ENCODE data around the gene TEX53.

TEX53 gene

DNA sequence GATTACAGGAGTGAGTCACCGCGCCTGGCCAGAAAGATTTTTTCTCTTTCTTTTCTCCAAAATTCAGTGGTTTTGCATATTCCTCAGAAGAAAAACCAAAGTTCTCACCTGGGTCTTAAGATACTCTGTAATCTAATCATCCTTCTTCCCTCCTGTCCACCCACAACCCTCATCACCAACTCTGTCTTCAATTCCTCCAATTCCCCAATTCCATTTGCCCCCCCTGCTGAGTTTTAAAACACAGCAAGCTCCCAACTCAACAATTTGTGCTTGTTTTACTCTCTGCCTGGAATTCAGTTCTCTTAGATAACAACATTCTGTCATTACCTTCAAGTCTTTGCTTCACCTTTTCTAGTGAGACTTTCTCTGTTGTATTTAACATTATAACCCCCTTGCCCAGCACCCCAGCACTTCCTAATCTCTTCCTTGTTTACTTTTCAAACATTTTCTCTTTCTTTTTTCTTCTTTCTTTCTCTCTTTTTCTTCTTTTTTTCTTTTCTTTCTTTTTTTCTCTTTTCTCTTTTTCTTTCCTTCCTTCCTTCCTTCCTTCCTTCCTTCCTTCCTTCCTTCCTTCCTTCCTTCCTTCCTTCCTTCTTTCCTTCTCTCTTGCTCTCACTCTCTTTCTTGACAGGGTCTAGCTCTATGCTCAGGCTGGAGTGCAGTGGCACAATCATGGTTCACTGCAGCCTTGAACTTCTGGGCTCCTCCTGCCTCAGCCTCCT is 16.6 kb upstream of the TEX53 start (continued):
- TF ChIP-seq, protein P1, sequence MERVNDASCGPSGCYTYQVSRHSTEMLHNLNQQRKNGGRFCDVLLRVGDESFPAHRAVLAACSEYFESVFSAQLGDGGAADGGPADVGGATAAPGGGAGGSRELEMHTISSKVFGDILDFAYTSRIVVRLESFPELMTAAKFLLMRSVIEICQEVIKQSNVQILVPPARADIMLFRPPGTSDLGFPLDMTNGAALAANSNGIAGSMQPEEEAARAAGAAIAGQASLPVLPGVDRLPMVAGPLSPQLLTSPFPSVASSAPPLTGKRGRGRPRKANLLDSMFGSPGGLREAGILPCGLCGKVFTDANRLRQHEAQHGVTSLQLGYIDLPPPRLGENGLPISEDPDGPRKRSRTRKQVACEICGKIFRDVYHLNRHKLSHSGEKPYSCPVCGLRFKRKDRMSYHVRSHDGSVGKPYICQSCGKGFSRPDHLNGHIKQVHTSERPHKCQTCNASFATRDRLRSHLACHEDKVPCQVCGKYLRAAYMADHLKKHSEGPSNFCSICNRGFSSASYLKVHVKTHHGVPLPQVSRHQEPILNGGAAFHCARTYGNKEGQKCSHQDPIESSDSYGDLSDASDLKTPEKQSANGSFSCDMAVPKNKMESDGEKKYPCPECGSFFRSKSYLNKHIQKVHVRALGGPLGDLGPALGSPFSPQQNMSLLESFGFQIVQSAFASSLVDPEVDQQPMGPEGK (CRISPR knock-in tag; IDR thresholded peaks at IDR 0.05; ENCODE audit: borderline replicate concordance), result no peak
- TF ChIP-seq ZNF565 (CRISPR knock-in tag; conservative IDR thresholded peaks at IDR 0.05; ENCODE audit: low read depth) (no peak), RARB (CRISPR knock-in tag; IDR thresholded peaks at IDR 0.05) (no peak), BACH2 (CRISPR knock-in tag; IDR thresholded peaks at IDR 0.05; ENCODE audit: borderline replicate concordance) (no peak), OSR1 (CRISPR knock-in tag; IDR thresholded peaks at IDR 0.05) (no peak), ZFP30 (CRISPR knock-in tag; IDR thresholded peaks at IDR 0.05) (no peak), ESRRG (CRISPR knock-in tag; IDR thresholded peaks at IDR 0.05) (no peak), ISL1 (CRISPR knock-in tag; IDR thresholded peaks at IDR 0.05) (no peak)
- TF ChIP-seq, protein P2, sequence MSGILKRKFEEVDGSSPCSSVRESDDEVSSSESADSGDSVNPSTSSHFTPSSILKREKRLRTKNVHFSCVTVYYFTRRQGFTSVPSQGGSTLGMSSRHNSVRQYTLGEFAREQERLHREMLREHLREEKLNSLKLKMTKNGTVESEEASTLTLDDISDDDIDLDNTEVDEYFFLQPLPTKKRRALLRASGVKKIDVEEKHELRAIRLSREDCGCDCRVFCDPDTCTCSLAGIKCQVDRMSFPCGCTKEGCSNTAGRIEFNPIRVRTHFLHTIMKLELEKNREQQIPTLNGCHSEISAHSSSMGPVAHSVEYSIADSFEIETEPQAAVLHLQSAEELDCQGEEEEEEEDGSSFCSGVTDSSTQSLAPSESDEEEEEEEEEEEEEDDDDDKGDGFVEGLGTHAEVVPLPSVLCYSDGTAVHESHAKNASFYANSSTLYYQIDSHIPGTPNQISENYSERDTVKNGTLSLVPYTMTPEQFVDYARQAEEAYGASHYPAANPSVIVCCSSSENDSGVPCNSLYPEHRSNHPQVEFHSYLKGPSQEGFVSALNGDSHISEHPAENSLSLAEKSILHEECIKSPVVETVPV (CRISPR knock-in tag; IDR thresholded peaks at IDR 0.05), result no peak

DNA sequence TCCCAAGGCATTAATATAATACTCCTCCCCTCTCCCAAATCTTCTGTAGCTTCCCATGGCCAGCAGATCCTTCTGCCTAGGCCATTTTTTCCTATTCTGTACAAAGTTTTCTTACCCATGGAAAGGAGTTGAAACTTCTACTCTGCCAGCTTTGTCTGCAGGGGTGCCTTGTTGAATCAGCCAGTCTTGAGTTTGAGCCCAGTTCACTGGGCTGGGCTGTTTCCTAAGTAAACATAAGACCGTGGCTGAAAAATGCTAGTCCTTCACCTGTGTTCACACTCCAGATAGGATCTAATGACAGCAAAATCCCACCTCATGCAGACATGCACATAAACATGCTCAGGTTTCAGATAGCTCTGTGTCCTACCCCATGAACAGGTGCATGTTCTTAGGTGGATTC is 14.0 kb upstream of the TEX53 start:
- no peak for ATAC-seq
- TF ChIP-seq ESRRG (CRISPR knock-in tag; IDR thresholded peaks at IDR 0.05), result no peak
- no peak for TF ChIP-seq GLIS3 (CRISPR knock-in tag; IDR thresholded peaks at IDR 0.05)
- TF ChIP-seq, protein P3, sequence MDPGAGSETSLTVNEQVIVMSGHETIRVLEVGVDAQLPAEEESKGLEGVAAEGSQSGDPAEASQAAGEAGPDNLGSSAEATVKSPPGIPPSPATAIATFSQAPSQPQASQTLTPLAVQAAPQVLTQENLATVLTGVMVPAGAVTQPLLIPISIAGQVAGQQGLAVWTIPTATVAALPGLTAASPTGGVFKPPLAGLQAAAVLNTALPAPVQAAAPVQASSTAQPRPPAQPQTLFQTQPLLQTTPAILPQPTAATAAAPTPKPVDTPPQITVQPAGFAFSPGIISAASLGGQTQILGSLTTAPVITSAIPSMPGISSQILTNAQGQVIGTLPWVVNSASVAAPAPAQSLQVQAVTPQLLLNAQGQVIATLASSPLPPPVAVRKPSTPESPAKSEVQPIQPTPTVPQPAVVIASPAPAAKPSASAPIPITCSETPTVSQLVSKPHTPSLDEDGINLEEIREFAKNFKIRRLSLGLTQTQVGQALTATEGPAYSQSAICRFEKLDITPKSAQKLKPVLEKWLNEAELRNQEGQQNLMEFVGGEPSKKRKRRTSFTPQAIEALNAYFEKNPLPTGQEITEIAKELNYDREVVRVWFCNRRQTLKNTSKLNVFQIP (CRISPR knock-in tag; IDR thresholded peaks at IDR 0.05; ENCODE audit: borderline replicate concordance, low read depth), result no peak
- no peak for TF ChIP-seq TOX (CRISPR knock-in tag; IDR thresholded peaks at IDR 0.05; ENCODE audit: borderline replicate concordance)
- TF ChIP-seq BACH2 (CRISPR knock-in tag; IDR thresholded peaks at IDR 0.05; ENCODE audit: borderline replicate concordance), result no peak
- TF ChIP-seq ZNF8 (CRISPR knock-in tag; IDR thresholded peaks at IDR 0.05), result no peak
- TF ChIP-seq ISL1 (CRISPR knock-in tag; IDR thresholded peaks at IDR 0.05), result no peak
- TF ChIP-seq RARB (CRISPR knock-in tag; IDR thresholded peaks at IDR 0.05), result no peak
- no peak for TF ChIP-seq ZNF70 (CRISPR knock-in tag; IDR thresholded peaks at IDR 0.05)
- no peak for TF ChIP-seq ZC3H10 (CRISPR knock-in tag; IDR thresholded peaks at IDR 0.05)
- TF ChIP-seq, protein P4, sequence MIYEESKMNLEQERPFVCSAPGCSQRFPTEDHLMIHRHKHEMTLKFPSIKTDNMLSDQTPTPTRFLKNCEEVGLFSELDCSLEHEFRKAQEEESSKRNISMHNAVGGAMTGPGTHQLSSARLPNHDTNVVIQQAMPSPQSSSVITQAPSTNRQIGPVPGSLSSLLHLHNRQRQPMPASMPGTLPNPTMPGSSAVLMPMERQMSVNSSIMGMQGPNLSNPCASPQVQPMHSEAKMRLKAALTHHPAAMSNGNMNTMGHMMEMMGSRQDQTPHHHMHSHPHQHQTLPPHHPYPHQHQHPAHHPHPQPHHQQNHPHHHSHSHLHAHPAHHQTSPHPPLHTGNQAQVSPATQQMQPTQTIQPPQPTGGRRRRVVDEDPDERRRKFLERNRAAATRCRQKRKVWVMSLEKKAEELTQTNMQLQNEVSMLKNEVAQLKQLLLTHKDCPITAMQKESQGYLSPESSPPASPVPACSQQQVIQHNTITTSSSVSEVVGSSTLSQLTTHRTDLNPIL (CRISPR knock-in tag; IDR thresholded peaks at IDR 0.05; ENCODE audit: low read depth), result no peak
- TF ChIP-seq OSR1 (CRISPR knock-in tag; IDR thresholded peaks at IDR 0.05), result no peak
- TF ChIP-seq ZFP3 (CRISPR knock-in tag; IDR thresholded peaks at IDR 0.05), result no peak
- no peak for TF ChIP-seq CSDC2 (CRISPR knock-in tag; IDR thresholded peaks at IDR 0.05)
- no peak for TF ChIP-seq PPARA (CRISPR knock-in tag; IDR thresholded peaks at IDR 0.05; ENCODE audit: borderline replicate concordance)
- TF ChIP-seq, protein P1 (CRISPR knock-in tag; IDR thresholded peaks at IDR 0.05; ENCODE audit: borderline replicate concordance), result no peak
- no peak for TF ChIP-seq TCF4 (CRISPR knock-in tag; IDR thresholded peaks at IDR 0.05; ENCODE audit: borderline replicate concordance)

DNA sequence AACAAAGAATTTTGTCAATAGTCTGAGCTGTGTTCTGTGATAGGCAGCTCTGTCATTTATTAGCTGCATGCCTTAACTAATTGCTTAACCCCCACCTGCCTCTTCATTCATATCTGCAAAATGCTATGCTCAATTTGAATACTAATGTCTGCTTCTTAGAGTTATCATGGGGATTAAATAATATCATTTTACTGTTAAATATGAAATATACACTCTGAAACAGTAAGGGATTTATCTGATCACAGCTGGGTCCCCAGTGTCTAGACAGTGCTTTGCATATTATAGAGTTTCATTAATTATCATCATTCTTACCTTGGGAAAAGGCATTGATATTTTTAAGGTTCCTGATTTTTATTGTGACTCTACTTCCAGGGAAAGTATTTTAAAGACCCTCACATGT is 12.4 kb upstream of the TEX53 start:
- ATAC-seq, result no peak
- TF ChIP-seq SNAI2 (CRISPR knock-in tag; IDR thresholded peaks at IDR 0.05) (no peak), ZFP30 (CRISPR knock-in tag; IDR thresholded peaks at IDR 0.05) (no peak)

Measured in SK-N-SH treated with all-trans-retinoic acid at 6 μM for 48 hours (cell line).